WTC11 (cell line): ENCODE measurements around the gene RHBDD3. TPM values are rescaled to one million over a fixed set of nuclear protein-coding genes. Genes with fewer than 3 reads are reported as not detected.
A peak's percentile ranks its signal among the peaks of the same experiment; 100 is the strongest.

Source experiments
- ATAC-seq: fragments of 200-7000 bp; cut with Tn5 transposase; 2 replicates; pipeline ENCODE4 v1.10.0; 2021; ENCODE audit warnings: mild to moderate bottlenecking, moderate library complexity
- CTCF ChIA-PET: fragments of 300-600 bp; sonication (Branson Sonifier 250); formaldehyde crosslinking; loops from one replicate; lab custom pipeline; 2021; ENCODE audit warnings: antibody characterized with exemption; lab: Charles Lee
- POLR2A ChIA-PET: fragments of 350-600 bp; sonication (Branson Sonifier 250); formaldehyde crosslinking; loops from one replicate; lab custom pipeline; 2021; ENCODE audit warnings: antibody characterized with exemption; lab: Charles Lee
- DNase-seq: peaks from one replicate; pipeline ENCODE4 v3.0.0; 2021; ENCODE audit warnings: low spot score
- H3K27ac Mint-ChIP-seq: 2 replicates; pipeline ENCODE4 v1.8.0; 2021; ENCODE audit warnings: mixed read lengths
- H3K27me3 Mint-ChIP-seq: 2 replicates; pipeline ENCODE4 v1.8.0; 2021; ENCODE audit warnings: low read depth, mild to moderate bottlenecking, moderate library complexity, mixed read lengths
- H3K36me3 Mint-ChIP-seq: 2 replicates; pipeline ENCODE4 v1.8.0; 2021; ENCODE audit warnings: mixed read lengths
- H3K4me1 Mint-ChIP-seq: 2 replicates; pipeline ENCODE4 v1.8.0; 2022; ENCODE audit warnings: mixed read lengths
- H3K4me3 Mint-ChIP-seq: 2 replicates; pipeline ENCODE4 v1.8.0; 2021; ENCODE audit warnings: mild to moderate bottlenecking, moderate library complexity, mixed read lengths
- H3K9me3 Mint-ChIP-seq: 2 replicates; pipeline ENCODE4 v1.8.0; 2021; ENCODE audit warnings: mixed read lengths
- AR ChIP-seq: fragments of 250-450 bp; sonication (Bioruptor Pico); IDR thresholded peaks from 2 replicates; pipeline ENCODE4 v1.9.0; 2021; ENCODE audit warnings: mild to moderate bottlenecking
- CREM ChIP-seq: sonication (generic); formaldehyde crosslinking; IDR thresholded peaks from 2 replicates; pipeline ENCODE4 v1.8.1; 2022; ENCODE audit warnings: mild to moderate bottlenecking, missing genetic modification reagents, moderate library complexity
- E2F4 ChIP-seq: sonication (generic); formaldehyde crosslinking; IDR thresholded peaks from 2 replicates; pipeline ENCODE4 v1.8.1; 2022; ENCODE audit warnings: low read depth, mild to moderate bottlenecking, moderate library complexity, missing genetic modification reagents, borderline replicate concordance
- EMX1 ChIP-seq: fragments of 250-450 bp; sonication (Bioruptor Pico); IDR thresholded peaks from 2 replicates; pipeline ENCODE4 v1.8.0; 2021; ENCODE audit warnings: mild to moderate bottlenecking
- GABPB1 ChIP-seq: sonication (generic); formaldehyde crosslinking; IDR thresholded peaks from 2 replicates; pipeline ENCODE4 v1.8.1; 2023; ENCODE audit warnings: mild to moderate bottlenecking, missing genetic modification reagents
- GTF2I ChIP-seq: fragments of 250-450 bp; sonication (Bioruptor Pico); conservative IDR thresholded peaks from 2 replicates; pipeline ENCODE4 v1.4.0; 2021; ENCODE audit warnings: mild to moderate bottlenecking
- MYBL2 ChIP-seq: sonication (generic); formaldehyde crosslinking; IDR thresholded peaks from 2 replicates; pipeline ENCODE4 v1.8.1; 2023; ENCODE audit warnings: mild to moderate bottlenecking, moderate library complexity, missing genetic modification reagents
- RORB ChIP-seq: fragments of 250-450 bp; sonication (Bioruptor Pico); IDR thresholded peaks from 2 replicates; pipeline ENCODE4 v1.9.0; 2021; ENCODE audit warnings: mild to moderate bottlenecking
- SOX15 ChIP-seq: fragments of 250-450 bp; sonication (Bioruptor Pico); IDR thresholded peaks from 2 replicates; pipeline ENCODE4 v1.9.0; 2021; ENCODE audit warnings: mild to moderate bottlenecking
- TEAD1 ChIP-seq: sonication (generic); formaldehyde crosslinking; IDR thresholded peaks from 2 replicates; pipeline ENCODE4 v1.8.0; 2022; ENCODE audit warnings: mild to moderate bottlenecking, missing genetic modification reagents
- TP53 ChIP-seq: sonication (generic); formaldehyde crosslinking; IDR thresholded peaks from 2 replicates; pipeline ENCODE4 v1.8.1; 2023; ENCODE audit warnings: mild to moderate bottlenecking, missing genetic modification reagents
- ZNF121 ChIP-seq: sonication (generic); formaldehyde crosslinking; IDR thresholded peaks from 2 replicates; pipeline ENCODE4 v1.8.0; 2023; ENCODE audit warnings: missing genetic modification reagents
- ZNF396 ChIP-seq: fragments of 250-450 bp; sonication (Bioruptor Pico); IDR thresholded peaks from 2 replicates; pipeline ENCODE4 v1.8.0; 2021; ENCODE audit warnings: mild to moderate bottlenecking, moderate library complexity, borderline replicate concordance
- ZNF425 ChIP-seq: fragments of 250-450 bp; sonication (Bioruptor Pico); conservative IDR thresholded peaks from 2 replicates; pipeline ENCODE4 v1.9.0; 2021; ENCODE audit warnings: mild to moderate bottlenecking
- total RNA-seq: library from RNA; stranded (reverse); gene quantifications from 3 replicates; pipeline ENCODE4 v1.2.3, GENCODE V29; 2021
- TF ChIP-seq, protein P1 (sequence below): sonication (generic); formaldehyde crosslinking; IDR thresholded peaks from 2 replicates; pipeline ENCODE4 v1.8.1; 2023; ENCODE audit warnings: mild to moderate bottlenecking, missing genetic modification reagents, borderline replicate concordance
- TF ChIP-seq, protein P2 (sequence below): sonication (generic); formaldehyde crosslinking; IDR thresholded peaks from 2 replicates; pipeline ENCODE4 v1.8.1; 2023; ENCODE audit warnings: mild to moderate bottlenecking, missing genetic modification reagents
- TF ChIP-seq, protein P3 (sequence below): sonication (generic); formaldehyde crosslinking; IDR thresholded peaks from 2 replicates; pipeline ENCODE4 v1.8.0; 2022; ENCODE audit warnings: mild to moderate bottlenecking, missing genetic modification reagents
- TF ChIP-seq, protein P4 (sequence below): sonication (generic); formaldehyde crosslinking; IDR thresholded peaks from 2 replicates; pipeline ENCODE4 v1.8.0; 2023; ENCODE audit warnings: missing genetic modification reagents, mild to moderate bottlenecking, borderline replicate concordance
- TF ChIP-seq, protein P5 (sequence below): sonication (generic); formaldehyde crosslinking; IDR thresholded peaks from 2 replicates; pipeline ENCODE4 v1.8.1; 2022; ENCODE audit warnings: mild to moderate bottlenecking, moderate library complexity, missing genetic modification reagents

Gene RHBDD3
- total RNA-seq, 1 experiment from 2014 or later: 77.9 TPM

DNA sequence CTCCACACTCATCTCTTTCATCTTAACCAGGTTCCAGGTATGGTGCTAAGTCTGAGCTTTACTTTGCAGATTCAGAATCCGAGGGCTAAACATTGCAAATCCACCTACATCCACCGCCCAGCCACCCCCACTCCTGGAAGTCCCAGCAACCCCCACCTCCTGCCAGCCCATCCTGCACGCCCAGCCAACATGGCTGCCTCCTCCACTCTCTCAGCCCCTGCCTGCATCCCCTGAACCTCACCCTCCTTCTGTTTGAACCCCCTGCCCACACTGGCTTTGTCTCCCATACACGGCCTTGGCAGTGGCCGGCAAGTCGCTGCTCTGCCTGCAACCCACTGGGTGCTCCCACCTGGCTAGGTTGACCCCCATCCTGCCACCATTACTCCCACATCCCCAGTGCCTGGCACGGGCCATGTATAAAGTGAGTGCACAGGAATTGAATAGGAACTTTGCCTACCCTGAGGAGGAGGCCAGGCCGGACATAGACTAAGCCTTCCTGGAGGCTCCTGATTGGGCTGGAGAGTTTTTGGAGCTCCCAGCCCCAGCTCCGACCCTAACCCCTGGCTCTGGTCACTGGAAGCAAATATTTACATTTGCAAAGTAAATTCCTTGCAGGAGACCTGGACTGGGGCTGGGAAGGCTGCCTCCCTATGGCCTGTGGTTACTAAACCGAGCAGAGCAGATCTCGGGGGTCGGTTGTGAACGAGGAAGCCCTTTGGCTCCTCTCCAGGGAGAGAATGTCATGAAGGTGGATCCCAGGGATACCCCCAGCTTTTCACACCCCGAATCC is 47.7 kb downstream of the RHBDD3 start:
- DNase-seq (peak; percentile 41), ATAC-seq (peak; percentile 73)
- no peaks in the 10 kb centered on the region for H3K36me3 Mint-ChIP-seq
- no peak overlapping the region for H3K4me3 Mint-ChIP-seq
- ChIA-PET CTCF (interaction anchor here (1.0 to 2.0 kb wide), 5 partner anchors 14 to 66 kb away, joined by 3 to 15 read pairs (median 5); partner anchors contain the start of gene EMID1), POLR2A (no interaction called here)
- TF ChIP-seq E2F4 (CRISPR knock-in tag): no peak
- TF ChIP-seq, protein P1, sequence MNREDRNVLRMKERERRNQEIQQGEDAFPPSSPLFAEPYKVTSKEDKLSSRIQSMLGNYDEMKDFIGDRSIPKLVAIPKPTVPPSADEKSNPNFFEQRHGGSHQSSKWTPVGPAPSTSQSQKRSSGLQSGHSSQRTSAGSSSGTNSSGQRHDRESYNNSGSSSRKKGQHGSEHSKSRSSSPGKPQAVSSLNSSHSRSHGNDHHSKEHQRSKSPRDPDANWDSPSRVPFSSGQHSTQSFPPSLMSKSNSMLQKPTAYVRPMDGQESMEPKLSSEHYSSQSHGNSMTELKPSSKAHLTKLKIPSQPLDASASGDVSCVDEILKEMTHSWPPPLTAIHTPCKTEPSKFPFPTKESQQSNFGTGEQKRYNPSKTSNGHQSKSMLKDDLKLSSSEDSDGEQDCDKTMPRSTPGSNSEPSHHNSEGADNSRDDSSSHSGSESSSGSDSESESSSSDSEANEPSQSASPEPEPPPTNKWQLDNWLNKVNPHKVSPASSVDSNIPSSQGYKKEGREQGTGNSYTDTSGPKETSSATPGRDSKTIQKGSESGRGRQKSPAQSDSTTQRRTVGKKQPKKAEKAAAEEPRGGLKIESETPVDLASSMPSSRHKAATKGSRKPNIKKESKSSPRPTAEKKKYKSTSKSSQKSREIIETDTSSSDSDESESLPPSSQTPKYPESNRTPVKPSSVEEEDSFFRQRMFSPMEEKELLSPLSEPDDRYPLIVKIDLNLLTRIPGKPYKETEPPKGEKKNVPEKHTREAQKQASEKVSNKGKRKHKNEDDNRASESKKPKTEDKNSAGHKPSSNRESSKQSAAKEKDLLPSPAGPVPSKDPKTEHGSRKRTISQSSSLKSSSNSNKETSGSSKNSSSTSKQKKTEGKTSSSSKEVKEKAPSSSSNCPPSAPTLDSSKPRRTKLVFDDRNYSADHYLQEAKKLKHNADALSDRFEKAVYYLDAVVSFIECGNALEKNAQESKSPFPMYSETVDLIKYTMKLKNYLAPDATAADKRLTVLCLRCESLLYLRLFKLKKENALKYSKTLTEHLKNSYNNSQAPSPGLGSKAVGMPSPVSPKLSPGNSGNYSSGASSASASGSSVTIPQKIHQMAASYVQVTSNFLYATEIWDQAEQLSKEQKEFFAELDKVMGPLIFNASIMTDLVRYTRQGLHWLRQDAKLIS (CRISPR knock-in tag): no peak
- TF ChIP-seq, protein P2, sequence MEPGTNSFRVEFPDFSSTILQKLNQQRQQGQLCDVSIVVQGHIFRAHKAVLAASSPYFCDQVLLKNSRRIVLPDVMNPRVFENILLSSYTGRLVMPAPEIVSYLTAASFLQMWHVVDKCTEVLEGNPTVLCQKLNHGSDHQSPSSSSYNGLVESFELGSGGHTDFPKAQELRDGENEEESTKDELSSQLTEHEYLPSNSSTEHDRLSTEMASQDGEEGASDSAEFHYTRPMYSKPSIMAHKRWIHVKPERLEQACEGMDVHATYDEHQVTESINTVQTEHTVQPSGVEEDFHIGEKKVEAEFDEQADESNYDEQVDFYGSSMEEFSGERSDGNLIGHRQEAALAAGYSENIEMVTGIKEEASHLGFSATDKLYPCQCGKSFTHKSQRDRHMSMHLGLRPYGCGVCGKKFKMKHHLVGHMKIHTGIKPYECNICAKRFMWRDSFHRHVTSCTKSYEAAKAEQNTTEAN (CRISPR knock-in tag): no peak
- TF ChIP-seq EMX1 (CRISPR knock-in tag): no peak
- TF ChIP-seq, protein P3, sequence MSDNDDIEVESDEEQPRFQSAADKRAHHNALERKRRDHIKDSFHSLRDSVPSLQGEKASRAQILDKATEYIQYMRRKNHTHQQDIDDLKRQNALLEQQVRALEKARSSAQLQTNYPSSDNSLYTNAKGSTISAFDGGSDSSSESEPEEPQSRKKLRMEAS: no peak
- TF ChIP-seq AR (CRISPR knock-in tag): no peak
- TF ChIP-seq GTF2I: no peak
- no peak for TF ChIP-seq ZNF425
- no peak for TF ChIP-seq MYBL2 (CRISPR knock-in tag)
- no peak for TF ChIP-seq ZNF121 (CRISPR knock-in tag)
- TF ChIP-seq, protein P4, sequence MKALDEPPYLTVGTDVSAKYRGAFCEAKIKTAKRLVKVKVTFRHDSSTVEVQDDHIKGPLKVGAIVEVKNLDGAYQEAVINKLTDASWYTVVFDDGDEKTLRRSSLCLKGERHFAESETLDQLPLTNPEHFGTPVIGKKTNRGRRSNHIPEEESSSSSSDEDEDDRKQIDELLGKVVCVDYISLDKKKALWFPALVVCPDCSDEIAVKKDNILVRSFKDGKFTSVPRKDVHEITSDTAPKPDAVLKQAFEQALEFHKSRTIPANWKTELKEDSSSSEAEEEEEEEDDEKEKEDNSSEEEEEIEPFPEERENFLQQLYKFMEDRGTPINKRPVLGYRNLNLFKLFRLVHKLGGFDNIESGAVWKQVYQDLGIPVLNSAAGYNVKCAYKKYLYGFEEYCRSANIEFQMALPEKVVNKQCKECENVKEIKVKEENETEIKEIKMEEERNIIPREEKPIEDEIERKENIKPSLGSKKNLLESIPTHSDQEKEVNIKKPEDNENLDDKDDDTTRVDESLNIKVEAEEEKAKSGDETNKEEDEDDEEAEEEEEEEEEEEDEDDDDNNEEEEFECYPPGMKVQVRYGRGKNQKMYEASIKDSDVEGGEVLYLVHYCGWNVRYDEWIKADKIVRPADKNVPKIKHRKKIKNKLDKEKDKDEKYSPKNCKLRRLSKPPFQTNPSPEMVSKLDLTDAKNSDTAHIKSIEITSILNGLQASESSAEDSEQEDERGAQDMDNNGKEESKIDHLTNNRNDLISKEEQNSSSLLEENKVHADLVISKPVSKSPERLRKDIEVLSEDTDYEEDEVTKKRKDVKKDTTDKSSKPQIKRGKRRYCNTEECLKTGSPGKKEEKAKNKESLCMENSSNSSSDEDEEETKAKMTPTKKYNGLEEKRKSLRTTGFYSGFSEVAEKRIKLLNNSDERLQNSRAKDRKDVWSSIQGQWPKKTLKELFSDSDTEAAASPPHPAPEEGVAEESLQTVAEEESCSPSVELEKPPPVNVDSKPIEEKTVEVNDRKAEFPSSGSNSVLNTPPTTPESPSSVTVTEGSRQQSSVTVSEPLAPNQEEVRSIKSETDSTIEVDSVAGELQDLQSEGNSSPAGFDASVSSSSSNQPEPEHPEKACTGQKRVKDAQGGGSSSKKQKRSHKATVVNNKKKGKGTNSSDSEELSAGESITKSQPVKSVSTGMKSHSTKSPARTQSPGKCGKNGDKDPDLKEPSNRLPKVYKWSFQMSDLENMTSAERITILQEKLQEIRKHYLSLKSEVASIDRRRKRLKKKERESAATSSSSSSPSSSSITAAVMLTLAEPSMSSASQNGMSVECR (CRISPR knock-in tag): no peak
- TF ChIP-seq ZNF396 (CRISPR knock-in tag): no peak
- TF ChIP-seq RORB: no peak
- no peak for TF ChIP-seq GABPB1 (CRISPR knock-in tag)
- TF ChIP-seq CREM (CRISPR knock-in tag): no peak
- no peak for TF ChIP-seq TEAD1 (CRISPR knock-in tag)
- no peak for TF ChIP-seq TP53
- TF ChIP-seq SOX15 (CRISPR knock-in tag): no peak
- TF ChIP-seq, protein P5, sequence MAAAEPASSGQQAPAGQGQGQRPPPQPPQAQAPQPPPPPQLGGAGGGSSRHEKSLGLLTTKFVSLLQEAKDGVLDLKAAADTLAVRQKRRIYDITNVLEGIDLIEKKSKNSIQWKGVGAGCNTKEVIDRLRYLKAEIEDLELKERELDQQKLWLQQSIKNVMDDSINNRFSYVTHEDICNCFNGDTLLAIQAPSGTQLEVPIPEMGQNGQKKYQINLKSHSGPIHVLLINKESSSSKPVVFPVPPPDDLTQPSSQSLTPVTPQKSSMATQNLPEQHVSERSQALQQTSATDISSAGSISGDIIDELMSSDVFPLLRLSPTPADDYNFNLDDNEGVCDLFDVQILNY (CRISPR knock-in tag): no peak
- H3K27ac Mint-ChIP-seq: peak overlapping the region; percentile 41; the same call in 1 of the 2 replicates
- no peaks in the 10 kb centered on the region for H3K27me3 Mint-ChIP-seq
- peaks cover 22% of the 10 kb centered on the region for H3K4me1 Mint-ChIP-seq
- no peaks in the 10 kb centered on the region for H3K9me3 Mint-ChIP-seq
